ENCODE measurements around the gene PEX14.

The PEX14 gene

DNA sequence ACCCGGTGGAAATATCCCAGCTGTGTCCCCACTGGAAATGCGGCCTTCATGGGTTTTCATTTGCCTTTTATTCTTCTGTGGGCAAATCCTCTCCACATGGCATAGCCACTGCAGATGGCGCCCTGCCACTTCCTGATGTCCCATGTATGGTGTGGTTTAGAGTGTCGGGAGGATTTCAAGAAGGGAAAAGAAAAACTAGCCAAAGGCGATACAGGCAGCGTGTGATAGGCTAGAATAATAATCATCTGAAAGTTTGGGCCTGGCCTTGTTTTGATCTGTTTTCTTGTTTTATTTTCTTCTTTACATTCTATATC is 123.6 kb downstream of the PEX14 start:
- TF ChIP-seq, protein P1, sequence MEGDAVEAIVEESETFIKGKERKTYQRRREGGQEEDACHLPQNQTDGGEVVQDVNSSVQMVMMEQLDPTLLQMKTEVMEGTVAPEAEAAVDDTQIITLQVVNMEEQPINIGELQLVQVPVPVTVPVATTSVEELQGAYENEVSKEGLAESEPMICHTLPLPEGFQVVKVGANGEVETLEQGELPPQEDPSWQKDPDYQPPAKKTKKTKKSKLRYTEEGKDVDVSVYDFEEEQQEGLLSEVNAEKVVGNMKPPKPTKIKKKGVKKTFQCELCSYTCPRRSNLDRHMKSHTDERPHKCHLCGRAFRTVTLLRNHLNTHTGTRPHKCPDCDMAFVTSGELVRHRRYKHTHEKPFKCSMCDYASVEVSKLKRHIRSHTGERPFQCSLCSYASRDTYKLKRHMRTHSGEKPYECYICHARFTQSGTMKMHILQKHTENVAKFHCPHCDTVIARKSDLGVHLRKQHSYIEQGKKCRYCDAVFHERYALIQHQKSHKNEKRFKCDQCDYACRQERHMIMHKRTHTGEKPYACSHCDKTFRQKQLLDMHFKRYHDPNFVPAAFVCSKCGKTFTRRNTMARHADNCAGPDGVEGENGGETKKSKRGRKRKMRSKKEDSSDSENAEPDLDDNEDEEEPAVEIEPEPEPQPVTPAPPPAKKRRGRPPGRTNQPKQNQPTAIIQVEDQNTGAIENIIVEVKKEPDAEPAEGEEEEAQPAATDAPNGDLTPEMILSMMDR (conservative IDR thresholded peaks at IDR 0.05; ENCODE audit: low read depth) = no peak
- ChIA-PET POLR2A (ENCODE audit: low non-redundant PET) (no interaction called here), CTCF (no interaction called here)
- DNase-seq (ENCODE audit: low spot score) = no peak
- H3K27ac ChIP-seq = peak overlapping the region; percentile 43

DNA sequence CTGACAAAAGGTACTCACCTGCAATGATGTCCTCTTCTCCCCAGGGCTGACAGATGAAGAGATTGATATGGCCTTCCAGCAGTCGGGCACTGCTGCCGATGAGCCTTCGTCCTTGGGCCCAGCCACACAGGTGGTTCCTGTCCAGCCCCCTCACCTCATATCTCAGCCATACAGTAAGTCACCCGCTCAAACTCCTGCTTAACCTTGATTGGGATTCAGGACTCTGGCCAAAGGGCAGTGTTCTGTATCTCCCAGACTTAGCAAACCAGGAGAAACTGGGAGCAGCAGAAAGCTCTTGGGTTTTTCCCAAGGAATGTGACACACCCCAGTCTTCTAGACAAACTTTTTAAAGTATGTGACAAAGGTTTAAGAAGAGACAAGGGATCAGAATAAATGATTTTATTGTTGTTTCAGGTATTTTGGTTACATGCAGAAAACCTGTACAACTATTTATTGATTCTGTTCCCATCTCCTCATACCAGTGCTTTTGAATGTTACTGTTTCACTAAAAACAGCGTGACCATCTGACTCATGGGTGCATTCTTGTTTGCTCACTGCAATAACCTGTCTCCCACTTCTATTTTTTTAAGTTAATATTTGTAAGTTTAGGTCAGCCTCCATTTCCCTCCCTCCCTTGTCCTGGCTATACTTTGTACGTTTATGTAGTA is 124.6 kb downstream of the PEX14 start:
- TF ChIP-seq, protein P1 (conservative IDR thresholded peaks at IDR 0.05; ENCODE audit: low read depth) = no peak
- peak; percentile 68 for DNase-seq (ENCODE audit: low spot score)
- peak overlapping the region; percentile 89 for H3K27ac ChIP-seq
- POLR2A ChIA-PET (ENCODE audit: low non-redundant PET) = no interaction called here
- CTCF ChIA-PET = interaction anchor here (0.6 kb wide), 1 partner anchor 15 kb away, joined by 3 read pairs; no protein-coding TSS in a partner anchor

DNA sequence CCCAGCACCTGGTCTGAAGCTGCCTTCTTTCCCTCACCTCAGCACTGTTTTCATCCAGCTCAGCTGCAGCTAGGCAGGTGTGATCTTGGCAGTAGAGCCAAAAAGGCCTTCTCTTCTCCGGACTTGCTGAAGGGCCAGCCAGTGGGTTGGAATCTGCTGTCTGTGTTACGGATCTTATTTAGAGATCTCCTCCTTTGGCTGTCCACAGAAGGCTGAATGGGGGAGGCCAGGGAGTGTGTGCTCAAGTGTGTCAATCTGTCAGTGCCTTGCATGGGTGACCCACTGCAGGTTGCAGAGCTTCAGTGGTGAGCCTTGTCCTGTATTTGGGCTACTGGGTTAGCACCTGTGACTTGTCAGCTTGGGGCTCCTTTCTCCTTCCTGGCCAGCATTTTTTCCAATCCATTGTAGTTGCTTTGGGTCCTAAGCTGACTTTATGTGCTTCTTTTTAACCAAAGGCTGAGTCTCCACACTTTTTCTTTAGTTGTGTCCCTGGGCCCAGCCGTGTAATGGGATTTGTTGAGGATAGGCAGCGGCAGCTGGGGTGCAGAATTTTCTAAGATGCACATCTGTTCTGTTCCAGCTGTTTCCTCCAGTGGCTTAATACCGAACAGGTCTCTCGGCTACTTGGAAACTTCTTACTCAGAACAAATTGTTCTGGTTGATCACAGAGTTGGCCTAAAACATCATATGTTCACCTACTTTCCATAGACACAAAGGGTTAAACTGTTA is 126.8 kb downstream of the PEX14 start:
- H3K27ac ChIP-seq = peak overlapping the region; percentile 88
- TF ChIP-seq, protein P1 (conservative IDR thresholded peaks at IDR 0.05; ENCODE audit: low read depth) = no peak
- ChIA-PET CTCF (interaction anchor here (0.9 kb wide), 1 partner anchor 21 kb away, joined by 3 read pairs; no protein-coding TSS in a partner anchor), POLR2A (ENCODE audit: low non-redundant PET) (no interaction called here)
- DNase-seq (ENCODE audit: low spot score) = no peak

DNA sequence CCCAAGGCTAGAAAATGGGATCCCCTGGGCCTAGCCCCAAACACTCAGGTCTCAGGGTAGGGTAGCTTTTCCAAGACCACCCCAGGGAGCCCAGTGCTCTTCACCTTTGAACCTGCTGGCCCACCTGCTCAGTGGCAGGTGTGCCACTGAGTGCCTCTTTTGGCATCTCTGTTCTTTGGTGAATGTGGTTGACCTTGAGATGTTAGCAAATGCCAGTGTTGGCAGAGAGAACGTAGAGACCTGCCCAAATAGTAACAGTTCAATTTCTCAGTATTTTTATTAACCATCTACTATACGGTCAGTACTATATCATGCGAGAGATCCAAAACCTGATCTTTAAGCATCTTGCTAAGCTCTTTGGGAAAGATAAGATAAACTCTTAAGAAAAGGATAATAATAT is 128.2 kb downstream of the PEX14 start:
- no peak for DNase-seq (ENCODE audit: low spot score)
- peak overlapping the region; percentile 53 for H3K27ac ChIP-seq
- TF ChIP-seq, protein P1 (conservative IDR thresholded peaks at IDR 0.05; ENCODE audit: low read depth) = no peak
- ChIA-PET CTCF (interaction anchor here (0.6 kb wide), 2 partner anchors 59 to 79 kb away, joined by 3 read pairs; no protein-coding TSS in a partner anchor), POLR2A (ENCODE audit: low non-redundant PET) (no interaction called here)

DNA sequence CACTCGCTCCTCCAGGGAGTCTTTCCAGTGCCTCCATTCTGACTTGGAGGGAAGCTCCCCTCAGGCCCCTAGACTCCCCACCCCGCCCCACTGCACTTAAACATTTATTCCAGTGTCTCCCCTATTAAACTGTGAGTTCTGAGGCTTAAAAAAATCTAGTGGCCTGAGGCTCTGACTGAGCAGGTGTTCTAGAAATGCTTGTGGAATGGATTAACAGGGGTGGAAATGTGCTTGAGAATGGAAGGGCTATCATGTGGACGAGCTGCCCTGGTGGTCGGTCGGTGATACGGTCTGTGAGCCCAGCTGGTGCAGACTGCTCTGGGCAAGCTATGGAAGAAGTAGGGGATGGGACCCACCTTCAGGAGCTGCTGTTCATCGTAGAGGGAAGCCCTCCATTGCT is 130.2 kb downstream of the PEX14 start:
- no peak for DNase-seq (ENCODE audit: low spot score)
- no peak overlapping the region for H3K27ac ChIP-seq
- POLR2A ChIA-PET (ENCODE audit: low non-redundant PET) = no interaction called here
- CTCF ChIA-PET = no interaction called here
- TF ChIP-seq, protein P1 (conservative IDR thresholded peaks at IDR 0.05; ENCODE audit: low read depth) = no peak

DNA sequence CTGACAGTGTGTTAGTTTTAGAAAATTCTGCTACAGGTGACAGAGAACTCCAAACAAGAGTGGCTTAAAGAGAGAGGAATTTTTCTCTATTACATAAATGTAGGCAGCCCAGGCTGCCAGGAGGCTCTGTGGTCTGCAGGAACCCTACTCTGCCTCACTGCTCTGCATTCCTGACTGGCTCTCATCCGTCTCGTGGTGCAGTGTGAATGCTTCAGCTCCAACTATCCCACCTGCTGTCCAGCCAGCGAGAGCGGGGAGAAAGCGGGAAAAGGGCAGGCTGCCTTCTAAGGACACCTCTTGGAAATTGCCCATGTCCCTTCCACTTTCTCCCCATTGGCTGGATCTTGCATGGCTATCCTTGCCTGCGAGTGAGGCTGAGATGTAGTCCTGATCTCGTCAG is 131.3 kb downstream of the PEX14 start:
- no peak for DNase-seq (ENCODE audit: low spot score)
- CTCF ChIA-PET = interaction anchor here (0.7 kb wide), 1 partner anchor 315 kb away, joined by 3 read pairs; no protein-coding TSS in a partner anchor
- POLR2A ChIA-PET (ENCODE audit: low non-redundant PET) = no interaction called here
- TF ChIP-seq, protein P1 (conservative IDR thresholded peaks at IDR 0.05; ENCODE audit: low read depth) = no peak
- no peak overlapping the region for H3K27ac ChIP-seq

Data from RWPE1 (cell line).